SK-N-SH (cell line): ENCODE results near the gene FLT3LG.

Experiments
- ELF1 ChIP-seq: IDR thresholded peaks from 2 replicates; pipeline ENCODE4 v1.4.0; 2012
- FOXJ3 ChIP-seq: sonication (generic); formaldehyde crosslinking; IDR thresholded peaks from 2 replicates; pipeline ENCODE4 v1.5.1; 2020; ENCODE audit warnings: mild to moderate bottlenecking, missing genetic modification reagents
- GABPA ChIP-seq: IDR thresholded peaks from 2 replicates; pipeline ENCODE4 v1.4.0; 2012; ENCODE audit warnings: low read depth, mild to moderate bottlenecking
- POLR2AphosphoS5 ChIP-seq: IDR thresholded peaks from 2 replicates; pipeline ENCODE4 v1.6.1; 2012; ENCODE audit warnings: low read depth, low read length
- TAF1 ChIP-seq: IDR thresholded peaks from 2 replicates; pipeline ENCODE4 v1.6.1; 2012; ENCODE audit warnings: low read depth, mild to moderate bottlenecking, low read length, moderate library complexity, borderline replicate concordance
- TF ChIP-seq, protein P1 (sequence below): fragments of 200-600 bp; sonication (generic); IDR thresholded peaks from 2 replicates; pipeline ENCODE4 v1.6.1; 2017; ENCODE audit warnings: antibody characterized with exemption, mild to moderate bottlenecking, moderate library complexity
- TF ChIP-seq, protein P2 (sequence below): IDR thresholded peaks from 2 replicates; pipeline ENCODE4 v1.6.1; 2012; ENCODE audit warnings: mild to moderate bottlenecking, low read depth, low read length, moderate library complexity

GRCh38 chr19:49456326-49456725 is 17.7 kb upstream of the FLT3LG start:
- TF ChIP-seq, protein P1, sequence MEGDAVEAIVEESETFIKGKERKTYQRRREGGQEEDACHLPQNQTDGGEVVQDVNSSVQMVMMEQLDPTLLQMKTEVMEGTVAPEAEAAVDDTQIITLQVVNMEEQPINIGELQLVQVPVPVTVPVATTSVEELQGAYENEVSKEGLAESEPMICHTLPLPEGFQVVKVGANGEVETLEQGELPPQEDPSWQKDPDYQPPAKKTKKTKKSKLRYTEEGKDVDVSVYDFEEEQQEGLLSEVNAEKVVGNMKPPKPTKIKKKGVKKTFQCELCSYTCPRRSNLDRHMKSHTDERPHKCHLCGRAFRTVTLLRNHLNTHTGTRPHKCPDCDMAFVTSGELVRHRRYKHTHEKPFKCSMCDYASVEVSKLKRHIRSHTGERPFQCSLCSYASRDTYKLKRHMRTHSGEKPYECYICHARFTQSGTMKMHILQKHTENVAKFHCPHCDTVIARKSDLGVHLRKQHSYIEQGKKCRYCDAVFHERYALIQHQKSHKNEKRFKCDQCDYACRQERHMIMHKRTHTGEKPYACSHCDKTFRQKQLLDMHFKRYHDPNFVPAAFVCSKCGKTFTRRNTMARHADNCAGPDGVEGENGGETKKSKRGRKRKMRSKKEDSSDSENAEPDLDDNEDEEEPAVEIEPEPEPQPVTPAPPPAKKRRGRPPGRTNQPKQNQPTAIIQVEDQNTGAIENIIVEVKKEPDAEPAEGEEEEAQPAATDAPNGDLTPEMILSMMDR: no peak
- no peak for TF ChIP-seq POLR2AphosphoS5
- TF ChIP-seq, protein P2, sequence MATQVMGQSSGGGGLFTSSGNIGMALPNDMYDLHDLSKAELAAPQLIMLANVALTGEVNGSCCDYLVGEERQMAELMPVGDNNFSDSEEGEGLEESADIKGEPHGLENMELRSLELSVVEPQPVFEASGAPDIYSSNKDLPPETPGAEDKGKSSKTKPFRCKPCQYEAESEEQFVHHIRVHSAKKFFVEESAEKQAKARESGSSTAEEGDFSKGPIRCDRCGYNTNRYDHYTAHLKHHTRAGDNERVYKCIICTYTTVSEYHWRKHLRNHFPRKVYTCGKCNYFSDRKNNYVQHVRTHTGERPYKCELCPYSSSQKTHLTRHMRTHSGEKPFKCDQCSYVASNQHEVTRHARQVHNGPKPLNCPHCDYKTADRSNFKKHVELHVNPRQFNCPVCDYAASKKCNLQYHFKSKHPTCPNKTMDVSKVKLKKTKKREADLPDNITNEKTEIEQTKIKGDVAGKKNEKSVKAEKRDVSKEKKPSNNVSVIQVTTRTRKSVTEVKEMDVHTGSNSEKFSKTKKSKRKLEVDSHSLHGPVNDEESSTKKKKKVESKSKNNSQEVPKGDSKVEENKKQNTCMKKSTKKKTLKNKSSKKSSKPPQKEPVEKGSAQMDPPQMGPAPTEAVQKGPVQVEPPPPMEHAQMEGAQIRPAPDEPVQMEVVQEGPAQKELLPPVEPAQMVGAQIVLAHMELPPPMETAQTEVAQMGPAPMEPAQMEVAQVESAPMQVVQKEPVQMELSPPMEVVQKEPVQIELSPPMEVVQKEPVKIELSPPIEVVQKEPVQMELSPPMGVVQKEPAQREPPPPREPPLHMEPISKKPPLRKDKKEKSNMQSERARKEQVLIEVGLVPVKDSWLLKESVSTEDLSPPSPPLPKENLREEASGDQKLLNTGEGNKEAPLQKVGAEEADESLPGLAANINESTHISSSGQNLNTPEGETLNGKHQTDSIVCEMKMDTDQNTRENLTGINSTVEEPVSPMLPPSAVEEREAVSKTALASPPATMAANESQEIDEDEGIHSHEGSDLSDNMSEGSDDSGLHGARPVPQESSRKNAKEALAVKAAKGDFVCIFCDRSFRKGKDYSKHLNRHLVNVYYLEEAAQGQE: no peak
- no peak for TF ChIP-seq GABPA
- TF ChIP-seq ELF1: no peak
- TF ChIP-seq FOXJ3: no peak
- TF ChIP-seq TAF1: no peak
